Urothelium cell line (cell line): ENCODE results near the gene TMEM175.
"Not testable (repeated sequence)": the region's sequence is repeated elsewhere in the genome, so short reads cannot be mapped to it uniquely, and the experiment has no call there.

ENCODE experiments used
- DNase-seq: peaks from one replicate; pipeline ENCODE4 v3.0.0; 2011; ENCODE audit warnings: low spot score, mixed read lengths
- FAIRE-seq: peaks from 2 replicates; lab custom pipeline; 2011; peaks lifted over from hg19 to GRCh38; lab: Jason Lieb, UNC

The TMEM175 gene

DNA sequence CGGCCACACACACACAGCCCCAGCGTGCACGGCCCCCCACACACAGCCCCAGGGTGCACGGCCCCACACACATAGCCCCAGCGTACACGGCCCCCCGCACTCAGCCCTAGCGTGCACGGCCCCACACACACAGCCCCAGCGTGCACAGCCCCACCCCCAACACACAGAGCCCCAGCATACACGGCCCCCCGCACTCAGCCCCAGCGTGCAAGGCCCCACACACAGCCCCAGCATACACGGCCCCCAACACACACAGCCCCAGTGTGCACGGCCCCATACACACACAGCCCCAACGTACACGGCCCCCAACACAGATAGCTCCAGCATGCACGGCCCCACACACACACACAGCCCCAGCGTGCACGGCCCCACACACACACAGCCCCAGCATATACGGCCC lies 17.7 kb upstream of the TMEM175 start:
- no peak for FAIRE-seq

DNA sequence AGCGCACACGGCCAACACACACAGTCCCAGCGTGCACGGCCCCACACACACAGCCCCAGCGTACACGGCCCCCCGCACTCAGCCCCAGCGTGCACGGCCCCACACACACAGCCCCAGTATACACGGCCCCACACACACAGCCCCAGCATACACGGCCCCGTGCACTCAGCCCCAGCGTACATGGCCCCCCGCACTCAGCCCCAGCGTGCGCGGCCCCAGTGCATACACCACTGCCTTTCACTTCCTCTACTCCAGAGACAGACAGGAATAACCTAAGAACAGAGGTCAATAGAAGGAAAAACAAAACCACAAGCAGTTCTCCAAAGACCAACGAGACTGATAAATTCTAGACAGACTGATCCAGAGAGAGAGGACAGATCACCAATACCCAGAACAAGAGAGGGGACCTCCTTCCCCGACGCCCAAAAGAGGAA lies 17.2 kb upstream of the TMEM175 start:
- FAIRE-seq = no peak
- DNase-seq = no peak

More for the DNA sequence above, 17.7 kb upstream of the TMEM175 start:
- no peak for DNase-seq

DNA sequence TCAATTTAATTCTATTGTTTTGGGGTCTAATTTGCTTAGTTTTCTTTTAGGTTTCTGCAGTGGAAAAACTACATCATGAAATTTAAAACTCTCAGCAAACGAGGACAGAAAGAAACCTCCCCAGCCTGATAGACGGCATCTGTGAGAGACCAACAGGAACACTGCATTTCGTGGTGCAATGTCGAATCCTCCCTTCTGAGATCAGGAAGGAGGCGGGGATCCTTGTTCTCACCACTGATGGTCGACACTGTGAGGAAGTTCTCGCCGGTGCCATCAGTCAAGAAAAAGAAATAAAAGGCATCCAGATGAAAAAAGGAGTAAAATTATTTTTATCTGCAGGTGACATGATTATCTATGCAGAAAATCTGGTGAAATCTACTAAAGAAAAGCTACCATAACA lies 16.7 kb upstream of the TMEM175 start:
- FAIRE-seq (no peak), DNase-seq (no peak)

DNA sequence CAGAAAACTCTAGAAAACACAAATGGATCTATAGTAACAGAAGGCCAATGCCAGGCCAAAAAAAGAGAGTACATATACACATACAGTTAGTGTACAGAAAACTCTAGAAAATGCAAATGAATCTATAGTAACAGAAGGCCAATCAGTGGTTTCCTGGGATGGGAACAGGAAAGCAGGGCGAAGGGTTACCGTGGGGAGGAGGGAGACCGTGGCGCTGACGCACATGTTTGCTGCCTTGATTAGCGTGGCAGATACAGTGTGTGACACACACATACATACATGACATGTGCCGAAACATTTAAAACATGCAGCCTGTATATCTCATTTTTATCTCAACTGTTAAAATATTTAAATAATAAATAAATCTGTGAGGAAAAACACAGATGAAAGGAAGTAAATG lies 14.8 kb upstream of the TMEM175 start:
- no peak for FAIRE-seq

DNA sequence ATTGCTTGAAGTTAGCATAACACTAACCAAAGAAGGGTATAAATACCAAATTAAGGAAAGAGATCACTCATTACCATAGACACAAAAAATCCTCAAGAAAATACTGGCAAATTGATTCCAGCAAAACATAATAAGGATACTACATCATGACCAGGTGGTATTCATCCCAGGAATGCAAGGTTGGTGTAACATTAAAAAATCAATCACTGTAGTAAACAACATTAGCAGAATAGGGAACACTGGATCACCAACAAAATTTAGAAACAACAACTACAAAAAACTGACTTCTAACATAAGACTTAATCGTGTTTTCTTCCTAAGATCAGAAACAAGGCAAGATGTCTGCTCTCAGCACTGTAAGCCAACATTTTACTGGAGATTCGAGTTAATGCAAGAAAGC lies 14.3 kb upstream of the TMEM175 start:
- no peak for DNase-seq
- no peak for FAIRE-seq

More for the DNA sequence above, 14.8 kb upstream of the TMEM175 start:
- DNase-seq = no peak

DNA sequence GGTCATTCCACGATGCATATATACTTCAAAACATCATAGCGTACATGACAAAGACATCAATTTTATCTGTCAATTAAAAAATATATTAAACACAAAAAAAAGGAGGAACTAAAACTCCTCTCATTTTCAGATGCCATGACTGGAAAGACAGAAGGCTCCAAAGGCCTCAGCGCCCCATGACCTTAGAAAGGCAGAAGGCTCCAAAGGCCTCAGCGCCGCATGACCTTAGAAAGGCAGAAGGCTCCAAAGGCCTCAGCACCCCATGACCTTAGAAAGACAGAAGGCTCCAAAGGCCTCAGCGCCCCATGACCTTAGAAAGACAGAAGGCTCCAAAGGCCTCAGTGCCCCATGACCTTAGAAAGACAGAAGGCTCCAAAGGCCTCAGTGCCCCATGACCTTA lies 13.7 kb upstream of the TMEM175 start:
- not testable (repeated sequence) for FAIRE-seq, DNase-seq

DNA sequence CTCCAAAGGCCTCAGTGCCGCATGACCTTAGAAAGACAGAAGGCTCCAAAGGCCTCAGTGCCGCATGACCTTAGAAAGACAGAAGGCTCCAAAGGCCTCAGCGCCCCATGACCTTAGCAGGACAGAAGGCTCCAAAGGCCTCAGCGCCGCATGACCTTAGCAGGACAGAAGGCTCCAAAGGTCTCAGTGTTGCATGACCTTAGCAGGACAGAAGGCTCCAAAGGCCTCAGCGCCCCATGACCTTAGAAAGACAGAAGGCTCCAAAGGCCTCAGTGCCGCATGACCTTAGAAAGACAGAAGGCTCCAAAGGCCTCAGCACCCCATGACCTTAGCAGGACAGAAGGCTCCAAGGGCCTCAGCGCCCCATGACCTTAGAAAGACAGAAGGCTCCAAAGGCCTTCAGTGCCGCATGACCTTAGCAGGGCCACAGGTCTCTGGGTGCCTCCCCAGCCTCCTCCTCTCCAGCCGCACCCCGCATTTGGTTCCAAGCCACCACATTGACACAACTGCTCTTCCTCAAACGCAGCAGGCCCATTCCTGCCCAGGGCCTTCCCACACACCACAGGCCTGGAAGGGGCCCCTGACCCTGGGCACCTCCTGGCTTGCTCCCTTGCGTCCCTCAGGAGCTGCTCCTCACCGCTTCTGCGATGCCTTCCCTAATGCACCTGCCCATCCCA lies 13.1 kb upstream of the TMEM175 start:
- not testable (repeated sequence) for FAIRE-seq, DNase-seq

DNA sequence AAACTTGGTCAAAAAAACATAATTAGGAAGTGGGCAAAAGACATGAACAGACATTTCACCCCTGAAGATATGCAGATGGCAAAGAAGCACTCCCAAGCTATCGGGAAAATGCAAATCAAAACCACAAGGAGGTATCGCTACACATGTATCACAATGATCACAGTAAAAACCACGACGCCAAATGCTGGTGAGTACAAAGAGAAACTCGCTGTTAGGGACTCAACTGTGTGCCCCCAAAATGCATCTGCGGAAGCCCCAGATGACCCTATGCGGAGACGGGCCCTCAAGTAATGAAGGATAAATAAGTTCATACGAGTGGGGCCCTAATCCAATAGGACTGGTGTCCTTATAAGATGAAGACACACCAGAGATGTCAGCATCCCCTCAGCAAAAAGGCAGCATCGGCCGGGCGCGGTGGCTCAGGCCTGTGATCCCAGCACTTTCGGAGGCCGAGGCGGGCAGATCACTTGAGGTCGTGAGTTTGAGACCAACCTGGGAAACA lies 10.4 kb upstream of the TMEM175 start:
- FAIRE-seq (no peak), DNase-seq (no peak)

DNA sequence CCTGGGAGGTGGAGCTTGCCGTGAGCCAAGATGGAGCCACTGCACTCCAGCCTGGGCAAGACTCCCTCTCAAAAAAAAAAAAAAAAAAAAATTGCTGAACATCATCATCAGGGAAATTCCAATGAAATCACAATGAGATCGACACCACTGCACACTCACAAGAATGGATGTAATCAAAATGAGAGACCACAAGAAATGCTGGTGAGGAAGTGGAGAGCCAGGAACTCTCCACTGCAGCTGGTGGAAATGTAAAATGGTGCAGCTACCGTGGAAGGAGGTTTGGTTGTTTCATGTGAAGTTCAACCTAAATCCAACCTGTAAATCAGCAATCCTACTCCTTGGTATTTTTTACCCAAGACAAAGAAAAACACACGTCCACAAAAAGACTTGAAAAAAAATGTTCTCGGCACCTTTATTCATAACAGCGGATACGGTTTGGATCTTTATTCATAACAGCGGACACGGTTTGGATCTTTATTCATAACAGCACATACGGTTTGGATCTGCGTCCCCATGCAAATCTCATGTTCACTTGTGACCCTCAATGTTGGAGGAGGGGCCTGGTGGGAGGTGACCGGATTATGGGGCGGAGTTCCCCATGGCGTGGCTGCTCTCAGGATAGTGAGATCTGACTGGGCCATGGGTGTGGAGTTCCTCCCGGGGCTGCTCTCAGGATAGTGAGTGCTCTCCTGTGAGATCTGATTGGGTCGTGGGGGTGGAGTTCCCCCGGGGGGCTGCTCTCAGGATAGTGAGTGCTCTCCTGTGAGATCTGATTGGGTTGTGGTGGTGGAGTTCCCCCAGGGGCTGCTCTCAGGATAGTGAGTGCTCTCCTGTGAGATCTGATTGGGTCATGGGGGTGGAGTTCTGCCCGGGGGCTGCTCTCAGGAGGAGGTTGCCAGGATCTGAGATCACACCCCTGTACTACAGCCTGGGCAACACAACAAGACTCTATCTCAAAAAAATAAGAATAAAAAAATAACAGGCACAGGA lies 7.9 kb upstream of the TMEM175 start:
- FAIRE-seq = no peak
- no peak for DNase-seq

DNA sequence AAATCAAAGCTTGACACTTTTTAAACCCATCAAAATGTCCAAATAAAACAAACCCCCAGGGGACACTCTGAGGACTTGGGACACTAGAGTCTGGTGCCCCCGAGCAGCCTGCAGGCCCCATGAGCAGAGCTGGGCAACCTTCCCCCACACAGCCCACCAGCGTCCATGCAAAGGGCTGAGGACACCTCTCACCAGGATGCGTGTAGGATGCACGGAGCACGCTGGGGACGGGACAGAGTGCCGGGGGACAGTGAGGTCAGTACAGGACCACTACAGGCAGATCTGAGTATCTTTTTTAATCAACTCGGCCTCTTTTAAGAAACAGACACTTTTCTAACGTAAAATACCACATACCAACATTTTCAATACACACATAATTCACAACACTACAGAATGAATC lies 7.1 kb upstream of the TMEM175 start:
- FAIRE-seq = no peak

DNA sequence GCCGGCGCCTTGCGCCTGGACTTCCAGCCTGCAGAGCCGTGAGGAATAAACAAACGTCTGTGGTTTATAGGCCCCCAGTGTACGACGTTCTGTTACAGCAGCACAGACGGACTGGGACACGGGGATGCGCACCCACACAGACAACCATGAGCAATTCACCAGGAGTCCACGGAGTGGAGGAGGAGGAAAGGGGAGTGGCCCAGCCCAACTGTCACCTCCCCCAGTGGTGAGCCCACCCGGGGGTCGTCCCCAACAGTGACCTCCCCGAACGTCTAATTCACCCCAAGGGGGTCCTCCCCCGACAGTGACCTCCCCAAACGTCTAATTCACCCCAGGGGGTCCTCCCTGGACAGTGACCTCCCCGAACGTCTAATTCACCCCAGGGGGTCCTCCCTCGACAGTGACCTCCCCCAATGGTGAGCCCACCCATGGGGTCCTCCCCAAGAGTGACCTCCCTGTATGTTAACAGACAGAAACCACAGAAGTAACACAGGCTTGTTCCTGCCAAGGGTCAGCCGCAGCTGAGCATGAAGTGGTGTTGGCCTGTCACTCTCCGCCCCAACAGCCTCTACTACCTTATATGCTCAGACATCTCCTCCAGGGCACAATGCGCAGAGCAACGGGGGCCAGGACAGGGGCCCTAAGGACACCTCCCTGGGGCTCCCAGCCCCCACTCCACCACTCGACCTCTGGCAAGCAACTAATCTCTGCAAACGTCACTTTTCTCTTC lies 6.3 kb upstream of the TMEM175 start:
- no peak for DNase-seq
- FAIRE-seq = no peak

More for the DNA sequence above, 7.1 kb upstream of the TMEM175 start:
- DNase-seq = no peak

DNA sequence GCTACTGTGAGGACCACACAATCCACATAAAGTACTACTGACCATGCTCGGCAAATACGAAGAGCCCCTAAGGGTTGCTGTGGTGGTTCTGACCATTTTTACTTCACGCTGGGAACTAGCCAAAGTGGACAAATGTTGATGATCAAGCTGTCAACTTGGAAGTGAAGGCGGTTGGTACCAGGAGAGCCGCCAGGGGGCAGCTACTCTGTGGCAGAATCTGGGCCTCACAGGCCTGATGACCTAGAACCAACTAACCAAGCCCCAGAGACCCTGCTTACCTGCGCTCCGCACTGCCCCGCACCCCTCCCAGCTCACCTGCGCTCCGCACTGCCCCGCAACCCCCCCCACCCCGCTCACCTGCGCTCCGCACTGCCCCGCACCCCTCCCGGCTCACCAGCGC lies 5.7 kb upstream of the TMEM175 start:
- FAIRE-seq (no peak), DNase-seq (no peak)

DNA sequence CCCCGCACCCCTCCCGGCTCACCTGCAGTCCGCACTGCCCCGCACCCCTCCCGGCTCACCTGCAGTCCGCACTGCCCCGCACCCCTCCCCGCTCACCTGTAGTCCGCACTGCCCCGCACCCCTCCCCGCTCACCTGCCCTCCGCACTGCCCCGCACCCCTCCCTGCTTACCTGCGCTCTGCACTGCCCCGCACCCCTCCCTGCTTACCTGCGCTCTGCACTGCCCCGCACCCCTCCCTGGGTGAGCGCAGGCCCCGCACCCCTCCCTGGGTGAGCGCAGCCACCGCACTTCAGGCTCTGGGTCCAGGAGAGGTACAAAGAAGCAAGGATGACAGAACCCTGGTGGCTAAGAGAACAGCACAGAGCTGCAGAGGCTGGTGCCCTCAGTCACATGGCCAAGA lies 4.7 kb upstream of the TMEM175 start:
- DNase-seq, FAIRE-seq: not testable (repeated sequence)

DNA sequence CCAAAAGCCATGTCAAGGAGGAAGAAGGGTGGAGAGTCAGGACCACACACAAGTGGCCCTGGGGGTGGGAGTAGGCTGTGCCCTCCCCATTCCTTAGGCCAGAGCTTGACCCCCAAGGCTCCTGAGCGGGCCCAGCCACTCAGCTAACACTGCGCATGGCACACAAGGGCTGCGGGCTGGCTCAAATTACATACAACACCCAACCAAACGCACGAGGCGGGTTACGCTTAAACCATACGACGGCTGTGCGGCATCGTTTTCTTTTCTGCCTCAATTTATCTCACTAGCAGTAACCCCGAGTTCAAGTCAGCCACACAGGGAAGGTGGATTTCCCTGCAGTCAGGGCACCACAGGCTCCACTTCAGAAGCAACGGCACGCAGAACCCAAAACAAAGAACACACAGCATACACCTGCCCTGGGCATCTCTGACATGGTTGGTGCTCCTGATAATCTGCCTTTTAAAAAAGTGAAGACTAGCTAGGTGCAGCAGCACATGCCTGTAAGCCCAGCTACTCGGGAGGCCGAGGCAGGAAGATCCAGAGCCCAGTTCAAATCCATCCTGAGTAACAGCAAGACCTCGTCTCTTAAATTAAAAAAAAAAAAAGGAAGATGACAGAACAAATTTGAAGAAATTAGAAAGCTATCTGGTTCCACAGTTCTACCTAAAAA lies 3.0 kb upstream of the TMEM175 start:
- DNase-seq (no peak), FAIRE-seq (no peak)

DNA sequence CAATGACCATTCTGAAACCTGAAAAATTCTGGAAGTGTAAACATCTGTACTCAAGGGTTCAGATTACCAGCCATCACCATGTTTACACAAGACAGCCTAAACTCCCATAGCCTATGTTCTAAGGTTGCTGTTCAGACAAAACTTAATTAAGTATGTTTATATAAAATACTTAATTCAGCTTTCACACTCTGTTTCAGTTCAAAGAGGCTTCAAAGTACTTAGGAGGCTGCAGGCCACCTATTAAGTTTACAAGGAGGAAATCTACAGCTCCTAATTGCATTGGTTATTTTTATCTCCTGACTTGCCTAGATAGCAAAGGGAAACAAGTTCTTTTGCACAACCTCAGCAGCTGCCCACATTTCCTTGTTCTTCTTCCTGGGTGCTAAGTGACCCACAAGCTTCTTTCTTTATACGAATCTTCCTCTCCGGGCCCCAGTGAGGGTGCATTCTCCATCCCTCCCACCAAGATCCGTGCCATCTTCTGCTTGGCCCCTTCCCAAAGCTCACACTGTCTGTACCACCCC lies 2.2 kb upstream of the TMEM175 start:
- DNase-seq (no peak), FAIRE-seq (no peak)

DNA sequence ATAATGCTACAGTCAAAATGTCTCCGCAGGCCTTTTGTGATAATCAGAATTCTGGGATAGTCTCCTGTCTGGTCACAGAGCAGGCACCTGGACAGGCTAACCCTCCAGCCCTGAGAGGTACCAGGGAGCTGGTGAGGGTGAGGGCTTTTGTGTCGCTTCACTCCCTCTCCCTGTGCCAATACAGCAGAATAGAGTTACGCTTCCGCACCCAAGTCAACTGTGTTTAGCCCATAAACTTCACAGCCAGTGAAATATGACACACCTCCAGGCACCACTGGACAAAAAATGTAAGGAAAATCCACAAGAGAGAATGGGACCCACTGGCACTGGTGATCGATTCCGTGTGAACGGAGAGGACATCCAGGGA lies 1.4 kb upstream of the TMEM175 start:
- DNase-seq (no peak), FAIRE-seq (no peak)

DNA sequence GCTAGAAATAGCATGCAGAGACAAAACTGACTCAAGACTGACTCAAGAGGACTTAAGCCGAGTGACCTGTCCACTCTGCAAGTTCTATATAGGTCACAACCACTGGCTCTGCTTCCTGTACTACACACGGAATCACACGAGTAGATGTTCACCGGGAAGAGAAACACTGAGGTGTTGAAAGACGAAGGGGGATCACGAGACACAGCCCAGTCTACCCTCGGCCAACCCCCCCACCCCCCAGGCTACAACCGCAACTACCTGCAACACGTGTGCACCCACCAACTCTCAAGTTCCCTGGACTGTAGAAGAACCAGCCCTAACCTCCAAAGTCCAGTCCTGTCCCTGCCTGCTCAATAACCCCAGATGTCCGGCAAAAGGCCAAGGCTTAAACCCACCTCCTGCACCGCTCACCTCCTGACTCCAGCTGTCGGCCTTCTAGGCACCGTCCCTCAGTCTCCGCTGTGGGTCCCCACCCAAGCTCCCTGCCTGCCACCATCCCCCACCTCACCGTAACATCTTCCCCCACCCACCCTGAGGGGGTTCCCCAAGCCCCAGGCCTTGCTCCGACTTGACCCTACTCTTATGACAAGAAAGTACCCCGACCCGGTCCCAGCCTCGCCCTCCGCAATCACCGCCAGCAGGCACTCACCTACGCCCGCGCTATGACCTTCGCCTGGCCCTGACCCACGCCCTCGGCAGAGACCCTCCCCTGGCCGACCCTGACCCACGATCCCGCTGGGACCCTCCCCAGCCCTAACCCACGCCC lies 883 bp upstream of the TMEM175 start:
- no peak for FAIRE-seq
- DNase-seq = no peak

DNA sequence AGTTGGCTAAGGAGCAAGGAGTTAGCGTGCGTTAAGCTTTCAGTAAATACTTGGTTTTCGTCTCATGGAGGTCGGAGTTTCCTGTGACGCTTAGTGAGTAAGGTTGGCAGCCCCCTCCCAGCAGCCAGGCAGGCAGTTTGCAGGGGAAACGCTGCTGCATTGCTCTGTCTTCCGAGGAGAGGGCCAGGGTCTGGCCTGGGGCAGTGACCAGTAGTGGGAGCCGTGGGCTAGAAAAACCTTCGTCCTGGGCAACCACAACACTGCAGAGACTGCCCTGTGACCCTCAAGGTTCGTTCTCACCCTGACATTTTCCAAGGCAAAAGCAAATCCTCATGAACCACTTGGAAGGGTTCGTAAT lies 432 bp downstream of the TMEM175 start:
- no peak for DNase-seq
- FAIRE-seq = no peak

DNA sequence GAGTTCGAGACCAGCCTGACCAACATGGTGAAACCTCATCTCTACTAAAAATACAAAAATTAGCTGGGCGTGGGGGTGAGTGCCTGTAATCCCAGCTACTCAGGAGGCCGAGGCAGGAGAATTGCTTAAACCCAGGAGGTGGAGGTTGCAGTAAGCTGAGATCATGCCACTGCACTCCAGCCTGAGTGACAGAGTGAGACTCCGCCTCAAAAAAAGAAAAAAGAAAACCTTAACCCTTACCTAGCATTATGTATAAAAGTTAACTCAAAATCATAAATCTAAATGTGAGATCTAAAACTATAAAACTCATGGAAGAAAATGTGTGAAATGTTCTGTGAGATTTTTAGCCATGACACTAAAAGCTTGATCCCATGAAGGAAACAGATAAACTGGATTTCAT lies 7.2 kb downstream of the TMEM175 start:
- not testable (repeated sequence) for DNase-seq, FAIRE-seq
